Bronchial epithelial cell (primary cell): Measurements from ENCODE around the gene ALKBH6. TPM values are rescaled to one million over a fixed set of nuclear protein-coding genes. Genes with fewer than 3 reads are reported as not detected.

ENCODE experiments used
- DNase-seq: peaks from one replicate; pipeline ENCODE4 v3.0.0-alpha.2; 2010; ENCODE audit warnings: low read depth
- FAIRE-seq: peaks from 2 replicates; lab custom pipeline; 2011; peaks lifted over from hg19 to GRCh38; lab: Jason Lieb, UNC
- H3K27me3 ChIP-seq: 2 replicates; pipeline ENCODE4 v1.5.1; 2011; ENCODE audit warnings: low read length; ENCODE audit not compliant: control insufficient read depth, insufficient read depth
- H3K36me3 ChIP-seq: 2 replicates; pipeline ENCODE4 v1.5.1; 2011; ENCODE audit warnings: low read length; ENCODE audit not compliant: control insufficient read depth, insufficient read depth
- H3K4me3 ChIP-seq: 2 replicates; pipeline ENCODE4 v1.5.1; 2011; ENCODE audit warnings: mild to moderate bottlenecking, low read depth, low read length, control low read depth
- CTCF ChIP-seq: IDR thresholded peaks from 2 replicates; pipeline ENCODE4 v1.5.1; 2011; ENCODE audit warnings: mild to moderate bottlenecking, moderate library complexity, low read length, control low read depth, inconsistent platforms; ENCODE audit not compliant: insufficient read depth, severe bottlenecking
- total RNA-seq: library from RNA; depleted of rRNA; stranded (reverse); fragments of >200 nt; gene quantifications from 2 replicates; pipeline ENCODE4 v1.2.1, GENCODE V29; 2014

The ALKBH6 gene
- total RNA-seq, 1 donor from 2014 or later = 14.2 TPM

GRCh38 chr19:36026091-36026876 lies 12.3 kb upstream of the ALKBH6 start:
- TF ChIP-seq CTCF = no peak
- Histone ChIP-seq H3K27me3 (no peaks in the 10 kb centered on the region), H3K36me3 (no peaks in the 10 kb centered on the region), H3K4me3 (no peak overlapping the region)
- FAIRE-seq (no peak), DNase-seq (no peak)

GRCh38 chr19:36025541-36025940 lies 11.5 kb upstream of the ALKBH6 start:
- no peak for TF ChIP-seq CTCF
- FAIRE-seq (no peak), DNase-seq (no peak)
- H3K27me3 ChIP-seq = no peaks in the 10 kb centered on the region
- H3K4me3 ChIP-seq = no peak overlapping the region
- H3K36me3 ChIP-seq = no peaks in the 10 kb centered on the region

GRCh38 chr19:36023432-36023831 lies 9.4 kb upstream of the ALKBH6 start:
- TF ChIP-seq CTCF = no peak
- no peak for FAIRE-seq
- Histone ChIP-seq H3K36me3 (no peaks in the 10 kb centered on the region), H3K27me3 (no peaks in the 10 kb centered on the region), H3K4me3 (no peak overlapping the region)
- no peak for DNase-seq

- H3K27me3 ChIP-seq = no peaks in the 10 kb centered on the region
- no peaks in the 10 kb centered on the region for H3K36me3 ChIP-seq
- no peak for TF ChIP-seq CTCF
- FAIRE-seq (no peak), DNase-seq (no peak)
- no peak overlapping the region for H3K4me3 ChIP-seq
Measured at GRCh38 chr19:36019061-36019670, 5.2 kb upstream of the ALKBH6 start.

GRCh38 chr19:36013280-36014011 lies 567 bp downstream of the ALKBH6 start:
- Histone ChIP-seq H3K27me3 (no peaks in the 10 kb centered on the region), H3K36me3 (peaks cover 2% of the 10 kb centered on the region), H3K4me3 (peak overlapping the region; percentile 68)
- TF ChIP-seq CTCF = no peak
- FAIRE-seq (no peak), DNase-seq (no peak)
